ENCODE data around the gene ZFP36.

The ZFP36 gene

DNA sequence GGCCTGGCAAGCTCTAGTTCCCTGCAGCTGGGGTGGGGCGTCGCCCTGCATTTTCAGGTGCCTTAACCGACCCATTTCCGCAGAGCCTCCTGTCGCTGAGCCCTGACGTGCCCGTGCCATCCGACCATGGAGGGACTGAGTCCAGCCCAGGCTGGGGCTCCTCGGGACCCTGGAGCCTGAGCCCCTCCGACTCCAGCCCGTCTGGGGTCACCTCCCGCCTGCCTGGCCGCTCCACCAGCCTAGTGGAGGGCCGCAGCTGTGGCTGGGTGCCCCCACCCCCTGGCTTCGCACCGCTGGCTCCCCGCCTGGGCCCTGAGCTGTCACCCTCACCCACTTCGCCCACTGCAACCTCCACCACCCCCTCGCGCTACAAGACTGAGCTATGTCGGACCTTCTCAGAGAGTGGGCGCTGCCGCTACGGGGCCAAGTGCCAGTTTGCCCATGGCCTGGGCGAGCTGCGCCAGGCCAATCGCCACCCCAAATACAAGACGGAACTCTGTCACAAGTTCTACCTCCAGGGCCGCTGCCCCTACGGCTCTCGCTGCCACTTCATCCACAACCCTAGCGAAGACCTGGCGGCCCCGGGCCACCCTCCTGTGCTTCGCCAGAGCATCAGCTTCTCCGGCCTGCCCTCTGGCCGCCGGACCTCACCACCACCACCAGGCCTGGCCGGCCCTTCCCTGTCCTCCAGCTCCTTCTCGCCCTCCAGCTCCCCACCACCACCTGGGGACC is 1.2 kb downstream of the ZFP36 start:
- FAIRE-seq = no peak
- no peak for TF ChIP-seq POLR2A (IDR thresholded peaks at IDR 0.05; ENCODE audit: low read depth, low read length)

DNA sequence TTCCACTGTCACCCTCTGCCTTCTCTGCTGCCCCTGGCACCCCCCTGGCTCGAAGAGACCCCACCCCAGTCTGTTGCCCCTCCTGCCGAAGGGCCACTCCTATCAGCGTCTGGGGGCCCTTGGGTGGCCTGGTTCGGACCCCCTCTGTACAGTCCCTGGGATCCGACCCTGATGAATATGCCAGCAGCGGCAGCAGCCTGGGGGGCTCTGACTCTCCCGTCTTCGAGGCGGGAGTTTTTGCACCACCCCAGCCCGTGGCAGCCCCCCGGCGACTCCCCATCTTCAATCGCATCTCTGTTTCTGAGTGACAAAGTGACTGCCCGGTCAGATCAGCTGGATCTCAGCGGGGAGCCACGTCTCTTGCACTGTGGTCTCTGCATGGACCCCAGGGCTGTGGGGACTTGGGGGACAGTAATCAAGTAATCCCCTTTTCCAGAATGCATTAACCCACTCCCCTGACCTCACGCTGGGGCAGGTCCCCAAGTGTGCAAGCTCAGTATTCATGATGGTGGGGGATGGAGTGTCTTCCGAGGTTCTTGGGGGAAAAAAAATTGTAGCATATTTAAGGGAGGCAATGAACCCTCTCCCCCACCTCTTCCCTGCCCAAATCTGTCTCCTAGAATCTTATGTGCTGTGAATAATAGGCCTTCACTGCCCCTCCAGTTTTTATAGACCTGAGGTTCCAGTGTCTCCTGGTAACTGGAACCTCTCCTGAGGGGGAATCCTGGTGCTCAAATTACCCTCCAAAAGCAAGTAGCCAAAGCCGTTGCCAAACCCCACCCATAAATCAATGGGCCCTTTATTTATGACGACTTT is 2.0 kb downstream of the ZFP36 start:
- no peak for FAIRE-seq
- DNase-seq (ENCODE audit: insufficient read length, low spot score) = no peak
- TF ChIP-seq POLR2A (IDR thresholded peaks at IDR 0.05; ENCODE audit: low read depth, low read length) = no peak

More for the DNA sequence above, 1.2 kb downstream of the ZFP36 start:
- DNase-seq (ENCODE audit: insufficient read length, low spot score) = no peak

DNA sequence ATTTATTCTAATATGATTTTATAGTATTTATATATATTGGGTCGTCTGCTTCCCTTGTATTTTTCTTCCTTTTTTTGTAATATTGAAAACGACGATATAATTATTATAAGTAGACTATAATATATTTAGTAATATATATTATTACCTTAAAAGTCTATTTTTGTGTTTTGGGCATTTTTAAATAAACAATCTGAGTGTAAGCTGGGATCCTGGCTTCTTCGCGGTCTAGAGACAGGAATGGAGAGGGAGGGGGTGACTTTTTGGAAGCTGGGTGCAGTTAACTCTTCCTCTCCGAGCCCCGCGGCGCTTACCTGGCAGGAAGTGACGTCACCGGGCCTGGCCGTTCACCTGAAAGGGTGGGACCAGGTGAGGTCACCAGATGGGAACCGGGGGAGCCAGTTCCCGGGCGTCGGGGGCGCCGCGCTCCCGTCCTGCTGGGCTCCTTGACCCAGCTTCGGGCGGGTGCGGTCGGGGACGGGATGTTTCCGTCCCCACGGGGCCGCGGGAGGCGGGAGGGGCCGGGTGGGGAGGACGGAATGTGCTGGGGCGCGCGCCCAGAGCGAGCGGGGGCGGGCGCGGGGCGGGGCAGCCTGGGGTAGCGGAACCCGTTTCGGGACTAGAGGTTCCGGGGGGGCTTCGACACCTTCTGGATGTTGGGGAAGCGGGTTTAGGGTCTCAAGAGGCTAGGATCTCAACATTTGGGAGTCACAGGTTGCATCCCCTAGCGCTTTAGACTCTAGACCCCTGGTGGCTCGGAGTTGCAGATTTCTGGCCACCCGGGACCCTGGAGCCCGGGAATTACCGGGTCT is 2.8 kb downstream of the ZFP36 start:
- FAIRE-seq (no peak), DNase-seq (ENCODE audit: insufficient read length, low spot score) (peak; percentile 75)
- no peak for TF ChIP-seq POLR2A (IDR thresholded peaks at IDR 0.05; ENCODE audit: low read depth, low read length)

DNA sequence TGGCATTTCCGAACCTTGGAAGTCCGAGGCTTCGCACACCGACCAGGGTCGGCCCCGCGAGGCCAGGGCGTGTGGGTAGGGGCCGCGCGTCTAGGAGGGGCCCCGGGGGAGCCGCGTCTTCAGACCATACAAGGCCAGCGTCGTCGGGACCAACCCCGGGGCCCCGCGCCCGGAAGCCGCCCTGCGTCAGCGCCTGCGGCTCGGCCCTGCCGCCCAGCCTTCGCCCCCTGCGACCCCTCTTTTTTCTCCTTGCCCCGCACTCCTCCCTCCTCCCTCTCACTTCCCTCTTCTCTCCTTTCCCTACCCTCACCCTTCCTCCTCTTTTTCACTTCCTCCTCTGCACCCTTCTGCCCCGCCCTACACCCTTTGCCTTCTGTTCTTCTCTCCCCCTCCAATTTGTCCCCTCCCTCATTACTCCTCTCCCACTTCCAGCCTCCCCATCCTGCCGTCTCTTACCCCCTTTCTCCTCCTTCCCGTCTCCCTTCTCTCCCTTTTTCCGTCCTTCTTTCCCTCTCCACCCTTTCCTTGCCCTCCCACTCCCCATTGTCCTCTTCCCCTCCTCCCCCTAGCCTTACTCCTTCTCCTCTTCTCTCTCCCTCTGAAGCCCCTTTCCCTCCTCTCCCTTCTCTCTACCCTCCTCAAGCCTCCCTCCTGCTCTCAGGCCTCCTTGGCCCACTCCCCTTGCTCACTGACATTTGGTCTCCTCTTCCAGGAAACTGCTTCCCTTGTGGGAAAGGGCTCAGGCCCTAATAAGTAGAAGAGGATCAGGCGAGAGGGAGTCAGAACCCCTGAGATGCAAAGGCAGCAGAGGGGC is 3.6 kb downstream of the ZFP36 start:
- no peak for TF ChIP-seq POLR2A (IDR thresholded peaks at IDR 0.05; ENCODE audit: low read depth, low read length)
- FAIRE-seq (no peak), DNase-seq (ENCODE audit: insufficient read length, low spot score) (no peak)

DNA sequence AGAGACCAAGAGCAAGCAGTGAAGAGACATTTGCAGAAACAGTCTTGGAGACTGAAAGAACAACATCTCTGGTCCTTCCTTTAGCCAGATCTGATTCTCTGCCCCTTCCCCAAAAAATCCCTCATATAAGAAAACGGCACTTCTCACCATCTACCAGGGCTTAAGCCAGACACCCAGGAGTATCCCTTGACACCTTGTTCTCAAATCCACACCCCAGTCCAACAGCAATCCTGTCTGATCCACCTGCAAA is 4.1 kb downstream of the ZFP36 start:
- DNase-seq (ENCODE audit: insufficient read length, low spot score) (no peak), FAIRE-seq (no peak)
- TF ChIP-seq POLR2A (IDR thresholded peaks at IDR 0.05; ENCODE audit: low read depth, low read length) = no peak

DNA sequence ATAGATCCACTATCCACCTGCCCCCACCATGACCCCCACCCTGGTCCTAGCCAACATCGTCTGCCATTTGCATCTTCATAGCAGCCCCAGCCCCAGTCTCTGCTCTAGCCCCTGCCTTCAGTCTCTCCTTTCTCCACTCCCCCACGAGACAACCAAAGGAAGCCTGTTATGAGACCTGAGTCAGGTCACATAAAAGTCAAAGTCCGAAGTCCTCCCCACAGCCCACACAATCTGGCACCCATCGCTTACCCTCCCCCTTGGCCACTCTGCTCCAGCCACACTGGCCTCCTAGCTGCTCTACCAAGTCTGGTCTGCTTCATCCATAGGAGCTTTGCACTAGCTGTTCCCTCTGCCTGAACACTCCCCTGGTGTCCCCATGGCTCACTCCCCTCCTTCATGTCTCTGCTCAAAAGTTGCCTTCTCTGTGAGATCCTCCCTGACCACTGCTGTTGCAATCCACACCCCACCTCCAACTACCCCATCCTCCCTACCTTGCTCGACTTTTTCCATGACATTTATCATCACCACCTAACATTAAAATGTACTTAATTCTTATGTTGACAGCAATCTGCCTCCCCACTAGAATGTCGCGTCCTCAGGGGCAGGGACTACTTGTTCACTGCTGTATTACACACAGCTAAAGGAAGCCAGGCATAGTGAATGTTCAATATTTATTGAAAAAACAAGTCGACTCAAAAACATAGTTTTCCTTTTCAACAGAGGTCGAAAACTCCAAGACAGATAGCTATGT is 4.6 kb downstream of the ZFP36 start:
- FAIRE-seq = no peak
- no peak for DNase-seq (ENCODE audit: insufficient read length, low spot score)
- no peak; the same call in 1 of the 2 replicates for TF ChIP-seq POLR2A (IDR thresholded peaks at IDR 0.05; ENCODE audit: low read depth, low read length)

DNA sequence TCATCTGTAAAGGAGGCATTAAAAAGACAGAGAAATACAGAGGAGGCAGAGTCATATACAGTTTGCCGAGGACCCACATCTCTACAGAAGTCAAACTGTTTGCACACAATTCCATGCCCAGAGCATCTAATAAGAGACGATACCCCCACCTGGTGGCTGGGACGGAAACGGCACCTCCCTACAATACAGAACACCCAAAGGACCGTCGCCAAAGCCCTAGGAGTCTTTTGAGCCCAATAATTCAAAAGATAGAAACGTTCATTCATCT is 5.1 kb downstream of the ZFP36 start:
- DNase-seq (ENCODE audit: insufficient read length, low spot score) (peak; percentile 95), FAIRE-seq (peak; percentile 20)
- TF ChIP-seq POLR2A (IDR thresholded peaks at IDR 0.05; ENCODE audit: low read depth, low read length) = no peak

DNA sequence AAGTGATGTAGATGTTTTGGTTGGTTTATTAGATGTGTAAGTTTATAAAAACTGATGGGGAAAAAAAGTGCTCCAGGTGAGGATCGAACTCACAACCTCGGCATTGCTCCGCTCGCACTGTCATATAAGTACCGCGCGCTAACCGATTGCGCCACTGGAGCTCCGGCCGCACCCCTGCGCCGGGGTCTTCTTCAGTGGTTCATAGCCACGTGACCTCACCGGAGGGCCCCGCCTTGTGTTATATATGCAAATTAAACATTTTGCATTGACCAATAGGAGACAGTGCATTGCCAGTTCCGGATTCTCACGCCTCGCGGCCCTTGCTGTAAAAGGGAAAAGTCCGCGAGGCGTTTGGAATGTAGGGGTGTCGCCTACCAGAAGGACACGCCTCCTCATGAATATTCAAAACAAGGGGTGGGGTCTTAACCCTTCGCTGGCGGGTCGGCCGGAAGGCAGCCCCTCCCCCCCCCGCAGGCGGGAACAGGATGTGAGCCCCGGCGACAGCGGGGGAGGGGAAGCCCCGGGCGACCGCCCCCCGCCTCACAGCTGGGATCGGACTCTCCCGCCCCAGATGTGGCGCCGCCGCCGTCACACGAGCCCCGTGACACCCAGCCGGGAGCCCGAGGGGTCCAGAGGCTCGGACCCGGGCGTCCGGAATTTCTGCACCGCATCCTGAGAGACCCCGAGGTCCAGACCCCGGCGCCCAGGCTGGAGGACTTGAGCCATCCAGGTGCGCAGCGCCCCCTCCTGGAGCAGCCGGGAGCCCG is 5.6 kb downstream of the ZFP36 start, which contains the start of gene PLEKHG2:
PLEKHG2 (plus strand) TSS at position 570 of the 767 bp plus-strand sequence. CDS start 1,418 bp downstream, outside the sequence.
- FAIRE-seq = peak; percentile 87
- DNase-seq (ENCODE audit: insufficient read length, low spot score) = peak; percentile 98
- TF ChIP-seq POLR2A (IDR thresholded peaks at IDR 0.05; ENCODE audit: low read depth, low read length) = no peak; the same call in 1 of the 2 replicates

DNA sequence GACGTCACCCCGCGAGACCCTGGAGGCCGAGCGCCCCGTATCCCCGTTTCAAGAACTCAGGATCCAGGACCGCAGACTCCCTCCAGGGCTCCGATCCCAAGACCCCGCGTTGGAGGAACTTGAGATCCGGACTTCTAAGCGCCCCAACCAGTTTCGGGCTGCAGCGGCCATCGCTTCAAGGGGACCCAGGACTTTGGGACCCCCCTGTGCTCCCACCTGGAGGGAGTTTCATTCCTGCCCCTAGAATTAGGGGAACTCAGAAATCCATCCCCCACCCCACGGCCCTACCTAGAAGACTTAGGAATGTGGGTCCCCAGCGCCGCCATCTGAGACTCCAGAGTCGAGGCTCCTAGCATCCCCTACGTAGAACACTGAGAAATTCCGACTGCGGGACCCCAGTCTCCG is 6.2 kb downstream of the ZFP36 start:
- no peak for TF ChIP-seq POLR2A (IDR thresholded peaks at IDR 0.05; ENCODE audit: low read depth, low read length)
- DNase-seq (ENCODE audit: insufficient read length, low spot score) (no peak), FAIRE-seq (no peak)

DNA sequence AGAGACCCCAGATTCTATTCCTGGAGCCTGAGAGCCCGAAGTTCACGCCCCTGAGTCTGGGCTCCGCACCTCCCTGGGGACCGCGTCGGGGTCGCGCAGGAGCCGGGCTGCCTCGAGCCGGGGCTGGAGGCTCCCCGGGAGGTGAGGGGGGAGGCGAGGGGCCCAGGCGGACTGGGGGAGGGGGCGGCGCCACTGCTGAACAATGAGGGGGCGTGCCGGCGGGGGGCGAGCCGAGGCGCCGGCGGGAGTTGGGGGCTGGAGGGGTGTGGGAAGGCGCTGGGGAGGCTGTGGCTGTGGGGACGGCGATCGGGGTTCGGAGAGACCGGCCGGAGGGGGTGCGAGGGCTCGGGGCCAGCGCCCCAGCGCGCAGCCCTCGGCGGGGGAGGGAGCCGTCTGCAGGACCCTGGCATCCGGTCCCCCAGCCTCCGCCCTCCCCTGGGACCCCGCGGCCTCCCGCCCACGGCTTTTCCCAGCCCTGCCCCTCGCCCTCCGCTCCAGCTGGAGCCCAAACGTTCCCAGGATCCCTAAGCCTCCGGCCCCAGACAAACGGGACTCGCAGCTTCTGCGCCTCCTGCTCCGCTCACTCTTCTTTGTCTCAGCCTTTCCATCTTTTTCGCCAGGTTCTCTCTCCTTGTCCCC is 6.7 kb downstream of the ZFP36 start:
- no peak for DNase-seq (ENCODE audit: insufficient read length, low spot score)
- peak; percentile 25; the same call in 1 of the 2 replicates for TF ChIP-seq POLR2A (IDR thresholded peaks at IDR 0.05; ENCODE audit: low read depth, low read length)
- no peak for FAIRE-seq

DNA sequence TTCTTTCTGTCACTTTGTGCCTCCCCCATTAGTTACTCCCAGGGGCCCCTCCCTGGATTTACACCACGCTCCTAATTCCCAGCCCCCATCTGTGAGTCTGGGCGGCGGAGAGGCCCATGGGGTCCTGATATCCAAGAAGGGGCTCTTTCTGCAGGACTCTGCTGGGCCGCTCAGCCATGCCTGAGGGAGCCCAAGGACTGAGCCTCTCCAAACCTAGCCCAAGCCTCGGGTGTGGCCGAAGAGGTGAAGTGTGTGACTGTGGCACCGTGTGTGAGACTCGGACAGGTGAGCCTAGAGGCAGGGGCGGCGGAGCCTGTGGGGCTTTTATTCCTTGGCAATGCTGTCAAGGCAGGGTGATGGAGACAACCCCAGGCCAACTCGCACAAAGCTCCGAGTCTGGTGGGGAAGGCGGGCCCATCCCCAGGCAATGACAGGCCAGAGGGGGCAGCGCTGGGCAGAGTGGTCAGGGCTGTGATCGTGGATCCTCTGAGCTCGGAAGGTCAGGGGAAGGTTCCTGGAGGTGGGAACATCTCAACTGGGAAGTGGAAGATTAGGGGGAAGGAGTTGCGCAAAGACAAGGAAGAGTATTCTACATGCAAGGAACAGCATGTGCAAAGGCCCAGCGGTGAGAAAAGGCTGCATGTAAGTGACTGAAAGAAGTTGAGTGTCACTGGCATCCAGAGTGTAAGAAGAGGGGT is 7.4 kb downstream of the ZFP36 start:
- DNase-seq (ENCODE audit: insufficient read length, low spot score) = no peak
- no peak for FAIRE-seq
- no peak for TF ChIP-seq POLR2A (IDR thresholded peaks at IDR 0.05; ENCODE audit: low read depth, low read length)

All from H54 (cell line).